ENCODE data around the gene RNF141. TPM values are rescaled to one million over a fixed set of nuclear protein-coding genes. Genes with fewer than 3 reads are reported as not detected.

The RNF141 gene
- total RNA-seq, 1 donor from 2014 or later = 10.9 TPM

- intact Hi-C loops (cut with DNase I) = loop anchor here (1.0 to 10.0 kb wide), 2 partner anchors 27 to 137 kb away; partner anchors contain the start of gene LYVE1
- H3K9me3 ChIP-seq = no peaks in the 10 kb centered on the region
- peak overlapping the region; percentile 63 to 88 for H3K4me3 ChIP-seq
- H3K4me1 ChIP-seq = peaks cover 0 to 27% of the 10 kb centered on the region in 2 donors
- H3K27me3 ChIP-seq = no peaks in the 10 kb centered on the region
- H3K27ac ChIP-seq = peak overlapping the region; percentile 93 to 94
- no peaks in the 10 kb centered on the region for H3K36me3 ChIP-seq
- DNase-seq (ENCODE audit: low spot score in 2 of 2) = no peak
- TF ChIP-seq CTCF (IDR thresholded peaks at IDR 0.05) = no peak
Measured at GRCh38 chr11:10541561-10541930, 559 bp upstream of the RNF141 start.

GRCh38 chr11:10540546-10540914 is 457 bp downstream of the RNF141 start:
- DNase-seq (ENCODE audit: low spot score in 2 of 2) = no peak
- peak overlapping the region; percentile 93 to 94 for H3K27ac ChIP-seq
- intact Hi-C loops (cut with DNase I) = loop anchor here (10.0 kb wide), 1 partner anchor 136 kb away; no protein-coding TSS in a partner anchor

DNA sequence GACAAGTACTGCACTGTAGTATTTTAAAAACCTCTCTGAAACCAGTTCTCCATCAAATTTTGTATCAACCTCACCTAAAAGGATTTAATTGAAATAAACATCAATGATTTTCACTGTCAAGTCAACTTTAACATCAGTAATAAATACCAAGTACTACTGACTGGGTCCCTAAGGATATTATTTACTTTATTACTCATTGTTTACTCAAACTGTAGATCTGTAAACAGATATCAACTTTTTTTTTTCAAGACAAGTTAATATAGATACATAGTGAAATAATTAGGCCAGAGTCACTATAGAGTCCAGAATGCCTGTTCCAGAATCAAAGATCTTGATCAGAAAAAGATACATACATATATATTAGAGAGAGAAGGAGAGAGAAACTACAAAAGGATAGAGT is 1.6 kb downstream of the RNF141 start:
- Histone ChIP-seq H3K4me1 (peaks cover 0 to 41% of the 10 kb centered on the region in 2 donors), H3K9me3 (no peaks in the 10 kb centered on the region), H3K27ac (peak overlapping the region; percentile 93 to 94), H3K36me3 (no peaks in the 10 kb centered on the region), H3K4me3 (peak overlapping the region in 1 of 2 donors; percentile 88), H3K27me3 (no peaks in the 10 kb centered on the region)
- no peak for TF ChIP-seq CTCF (IDR thresholded peaks at IDR 0.05)
- intact Hi-C loops (cut with DNase I) = loop anchor here (1.0 kb wide), 1 partner anchor 196 kb away; no protein-coding TSS in a partner anchor
- no peak for DNase-seq (ENCODE audit: low spot score in 2 of 2)

More at GRCh38 chr11:10540546-10540914, 457 bp downstream of the RNF141 start:
- H3K27me3 ChIP-seq = no peaks in the 10 kb centered on the region
- TF ChIP-seq CTCF (IDR thresholded peaks at IDR 0.05) = no peak
- peak overlapping the region; percentile 63 to 88 for H3K4me3 ChIP-seq
- H3K36me3 ChIP-seq = no peaks in the 10 kb centered on the region
- peaks cover 0 to 35% of the 10 kb centered on the region in 2 donors for H3K4me1 ChIP-seq
- H3K9me3 ChIP-seq = no peaks in the 10 kb centered on the region

- Histone ChIP-seq H3K36me3 (peaks cover 0 to 1% of the 10 kb centered on the region in 2 donors), H3K9me3 (no peaks in the 10 kb centered on the region), H3K27ac (peak overlapping the region; percentile 93 to 94), H3K4me1 (peaks cover 0 to 42% of the 10 kb centered on the region in 2 donors), H3K27me3 (no peaks in the 10 kb centered on the region), H3K4me3 (peak overlapping the region in 1 of 2 donors; percentile 88)
- DNase-seq (ENCODE audit: low spot score in 2 of 2) = no peak
- TF ChIP-seq CTCF (IDR thresholded peaks at IDR 0.05) = no peak
- intact Hi-C loops (cut with DNase I) = loop anchor here (1.0 kb wide), 1 partner anchor 196 kb away; no protein-coding TSS in a partner anchor
Measured at GRCh38 chr11:10538924-10539323, 2.1 kb downstream of the RNF141 start.

GRCh38 chr11:10537600-10537999 is 3.4 kb downstream of the RNF141 start:
- H3K27me3 ChIP-seq = no peaks in the 10 kb centered on the region
- DNase-seq (ENCODE audit: low spot score in 2 of 2) = no peak
- intact Hi-C loops (cut with DNase I) = no loop called here
- H3K4me3 ChIP-seq = no peak overlapping the region
- peaks cover 7 to 12% of the 10 kb centered on the region in 2 donors for H3K36me3 ChIP-seq
- peak overlapping the region; percentile 66 to 93 for H3K27ac ChIP-seq
- no peaks in the 10 kb centered on the region for H3K9me3 ChIP-seq
- no peak for TF ChIP-seq CTCF (IDR thresholded peaks at IDR 0.05)
- H3K4me1 ChIP-seq = peaks cover 0 to 42% of the 10 kb centered on the region in 2 donors

Data from ascending aorta (tissue), 2 donors.